Activated naive CD4-positive, alpha-beta T cell treated with anti-CD3 and anti-CD28 coated beads, Interleukin-2, amount 10 ng/mL, durations not matched to agents 7 days and 5 days (primary cell): ENCODE measurements around the gene SELENOI.
"Not testable (repeated sequence)": the region's sequence is repeated elsewhere in the genome, so short reads cannot be mapped to it uniquely, and the experiment has no call there.

Source experiments
- CTCF ChIA-PET: fragments of 350-600 bp; sonication (Branson Sonifier 250); formaldehyde crosslinking; loops from one replicate; lab custom pipeline; 2021; ENCODE audit warnings: antibody characterized with exemption; lab: Charles Lee
- DNase-seq: peaks from one replicate; pipeline ENCODE4 v3.0.0-alpha.2; 2020
- H3K27ac Mint-ChIP-seq: one replicate; pipeline ENCODE4 v1.8.0; 2021; ENCODE audit warnings: mild to moderate bottlenecking, moderate library complexity, mixed read lengths
- H3K27me3 Mint-ChIP-seq: one replicate; pipeline ENCODE4 v1.8.0; 2021; ENCODE audit warnings: mild to moderate bottlenecking, mixed read lengths
- H3K36me3 Mint-ChIP-seq: one replicate; pipeline ENCODE4 v1.8.0; 2021; ENCODE audit warnings: mixed read lengths
- H3K4me1 Mint-ChIP-seq: one replicate; pipeline ENCODE4 v1.8.0; 2021; ENCODE audit warnings: mixed read lengths
- H3K4me3 Mint-ChIP-seq: one replicate; pipeline ENCODE4 v1.8.0; 2021; ENCODE audit warnings: mild to moderate bottlenecking, moderate library complexity, mixed read lengths
- H3K9me3 Mint-ChIP-seq: one replicate; pipeline ENCODE4 v1.8.0; 2021; ENCODE audit warnings: mixed read lengths

The SELENOI gene, protein sequence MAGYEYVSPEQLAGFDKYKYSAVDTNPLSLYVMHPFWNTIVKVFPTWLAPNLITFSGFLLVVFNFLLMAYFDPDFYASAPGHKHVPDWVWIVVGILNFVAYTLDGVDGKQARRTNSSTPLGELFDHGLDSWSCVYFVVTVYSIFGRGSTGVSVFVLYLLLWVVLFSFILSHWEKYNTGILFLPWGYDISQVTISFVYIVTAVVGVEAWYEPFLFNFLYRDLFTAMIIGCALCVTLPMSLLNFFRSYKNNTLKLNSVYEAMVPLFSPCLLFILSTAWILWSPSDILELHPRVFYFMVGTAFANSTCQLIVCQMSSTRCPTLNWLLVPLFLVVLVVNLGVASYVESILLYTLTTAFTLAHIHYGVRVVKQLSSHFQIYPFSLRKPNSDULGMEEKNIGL

GRCh38 chr2:26345545-26346453, at the start of gene SELENOI:
Gene SELENOI (plus strand): TSS chr2:26346143. CDS start chr2:26346233, 90 bp downstream.
- H3K36me3 Mint-ChIP-seq, result peaks cover 12% of the 10 kb centered on the region
- H3K27ac Mint-ChIP-seq, result peak within 1 kb of the TSS; percentile 99
- no peaks in the 10 kb centered on the region for H3K9me3 Mint-ChIP-seq
- DNase-seq, result peak; percentile 99
- H3K27me3 Mint-ChIP-seq, result no peaks in the 10 kb centered on the region
- peaks cover 33% of the 10 kb centered on the region for H3K4me1 Mint-ChIP-seq
- CTCF ChIA-PET, result interaction anchor here (0.5 kb wide), 1 partner anchor 123 kb away, joined by 3 read pairs; no protein-coding TSS in a partner anchor
- peak within 1 kb of the TSS; percentile 97 for H3K4me3 Mint-ChIP-seq

GRCh38 chr2:26297061-26297460, 48.9 kb upstream of the SELENOI start:
- H3K27me3 Mint-ChIP-seq, result peaks cover 19% of the 10 kb centered on the region
- H3K36me3 Mint-ChIP-seq, result no peaks in the 10 kb centered on the region
- no peak for DNase-seq
- no peaks in the 10 kb centered on the region for H3K9me3 Mint-ChIP-seq
- no peaks in the 10 kb centered on the region for H3K4me1 Mint-ChIP-seq
- H3K4me3 Mint-ChIP-seq, result no peak overlapping the region
- H3K27ac Mint-ChIP-seq, result no peak overlapping the region
- CTCF ChIA-PET, result no interaction called here

DNA sequence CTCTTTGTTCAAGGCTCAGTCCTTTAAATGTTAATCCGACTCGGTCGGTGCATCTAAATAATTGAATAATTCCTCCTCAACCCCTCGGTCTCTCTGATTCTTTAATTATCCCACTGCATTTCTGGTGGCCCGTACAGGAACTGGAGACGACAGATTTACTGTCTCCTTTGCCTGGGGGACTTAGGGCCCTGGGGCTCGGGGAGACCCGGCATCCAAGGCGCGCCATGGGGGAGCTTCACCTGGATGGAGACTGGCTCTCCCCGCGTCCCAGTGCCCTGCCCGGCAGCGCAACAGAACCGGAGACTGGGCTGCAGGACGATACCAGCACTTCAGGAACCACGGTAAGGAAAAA, 47.7 kb upstream of the SELENOI start:
- H3K27me3 Mint-ChIP-seq, result peaks cover 19% of the 10 kb centered on the region
- DNase-seq, result no peak
- no peak overlapping the region for H3K4me3 Mint-ChIP-seq
- CTCF ChIA-PET, result no interaction called here
- H3K9me3 Mint-ChIP-seq, result no peaks in the 10 kb centered on the region
- H3K4me1 Mint-ChIP-seq, result no peaks in the 10 kb centered on the region
- H3K27ac Mint-ChIP-seq, result no peak overlapping the region
- H3K36me3 Mint-ChIP-seq, result no peaks in the 10 kb centered on the region

GRCh38 chr2:26298638-26299393, 47.1 kb upstream of the SELENOI start:
- H3K27me3 Mint-ChIP-seq, result peaks cover 19% of the 10 kb centered on the region
- H3K4me1 Mint-ChIP-seq, result no peaks in the 10 kb centered on the region
- H3K9me3 Mint-ChIP-seq, result no peaks in the 10 kb centered on the region
- no peaks in the 10 kb centered on the region for H3K36me3 Mint-ChIP-seq
- CTCF ChIA-PET, result no interaction called here
- no peak overlapping the region for H3K27ac Mint-ChIP-seq
- DNase-seq, result peak; percentile 55
- H3K4me3 Mint-ChIP-seq, result no peak overlapping the region

- CTCF ChIA-PET, result no interaction called here
Measured at GRCh38 chr2:26299471-26300101, 46.4 kb upstream of the SELENOI start.

GRCh38 chr2:26300234-26300925, 45.6 kb upstream of the SELENOI start:
- no peaks in the 10 kb centered on the region for H3K9me3 Mint-ChIP-seq
- no peaks in the 10 kb centered on the region for H3K36me3 Mint-ChIP-seq
- peaks cover 14% of the 10 kb centered on the region for H3K27me3 Mint-ChIP-seq
- no peak overlapping the region for H3K4me3 Mint-ChIP-seq
- DNase-seq, result no peak
- no peak overlapping the region for H3K27ac Mint-ChIP-seq
- CTCF ChIA-PET, result no interaction called here
- H3K4me1 Mint-ChIP-seq, result no peaks in the 10 kb centered on the region

More at GRCh38 chr2:26299471-26300101, 46.4 kb upstream of the SELENOI start:
- Mint-ChIP-seq H3K27ac (no peak overlapping the region), H3K36me3 (no peaks in the 10 kb centered on the region), H3K4me3 (no peak overlapping the region), H3K27me3 (peaks cover 19% of the 10 kb centered on the region), H3K4me1 (no peaks in the 10 kb centered on the region), H3K9me3 (no peaks in the 10 kb centered on the region)
- peak; percentile 46 for DNase-seq

GRCh38 chr2:26302846-26303245, 43.1 kb upstream of the SELENOI start:
- Mint-ChIP-seq H3K27ac (no peak overlapping the region), H3K4me3 (no peak overlapping the region), H3K36me3 (no peaks in the 10 kb centered on the region), H3K9me3 (no peaks in the 10 kb centered on the region), H3K4me1 (no peaks in the 10 kb centered on the region), H3K27me3 (no peaks in the 10 kb centered on the region)
- DNase-seq, result no peak
- CTCF ChIA-PET, result no interaction called here

DNA sequence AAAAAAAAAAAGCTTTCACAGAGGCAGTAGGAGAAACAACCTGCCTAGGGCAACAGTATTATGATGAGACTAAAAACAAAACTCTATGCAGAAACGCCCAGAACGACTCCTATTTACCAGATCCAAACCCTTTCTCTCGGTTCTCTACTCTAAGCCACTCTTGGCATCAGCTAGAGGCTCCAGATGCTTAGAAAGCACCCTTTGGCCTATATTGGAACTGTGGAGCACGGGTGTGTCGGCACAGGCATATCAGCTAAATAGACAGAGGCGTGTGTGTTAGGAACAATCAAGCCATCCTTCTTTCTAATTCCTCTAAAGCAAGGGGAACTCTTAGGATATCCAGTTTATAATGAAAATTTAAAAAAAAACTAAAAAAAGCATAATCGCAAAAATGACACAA, 40.8 kb upstream of the SELENOI start:
- not testable (repeated sequence) for H3K4me1 Mint-ChIP-seq, H3K4me3 Mint-ChIP-seq, H3K9me3 Mint-ChIP-seq, DNase-seq, H3K27ac Mint-ChIP-seq, H3K36me3 Mint-ChIP-seq, H3K27me3 Mint-ChIP-seq
- CTCF ChIA-PET, result interaction anchor here (1.1 to 1.3 kb wide), 2 partner anchors 14 to 26 kb away, joined by 3 to 4 read pairs; no protein-coding TSS in a partner anchor

DNA sequence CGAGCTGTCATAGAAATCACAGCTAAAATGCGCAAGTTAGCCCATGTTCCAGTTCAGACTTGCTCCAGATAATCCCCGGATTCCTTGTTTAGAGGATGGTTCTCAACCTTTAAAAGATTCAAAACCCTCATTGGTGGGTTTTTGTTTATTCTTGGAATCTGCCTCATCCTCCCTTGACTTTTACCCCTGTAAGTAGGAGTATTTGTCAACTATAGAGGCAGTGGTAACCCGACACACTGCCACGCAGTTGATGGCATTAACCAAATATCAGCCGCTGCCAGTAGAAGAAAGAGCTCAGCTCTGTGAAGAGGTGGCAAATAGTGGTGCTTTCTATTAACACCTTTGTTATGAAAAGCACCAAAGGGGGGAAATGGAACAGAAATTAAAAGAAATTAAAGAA, 40.4 kb upstream of the SELENOI start:
- no peak for DNase-seq
- Mint-ChIP-seq H3K9me3 (no peaks in the 10 kb centered on the region), H3K27ac (no peak overlapping the region), H3K4me3 (no peak overlapping the region), H3K27me3 (no peaks in the 10 kb centered on the region), H3K4me1 (no peaks in the 10 kb centered on the region), H3K36me3 (no peaks in the 10 kb centered on the region)
- CTCF ChIA-PET, result interaction anchor here (1.1 kb wide), 1 partner anchor 13 kb away, joined by 3 read pairs; no protein-coding TSS in a partner anchor

- Mint-ChIP-seq H3K9me3 (no peaks in the 10 kb centered on the region), H3K27me3 (no peaks in the 10 kb centered on the region), H3K4me3 (no peak overlapping the region), H3K36me3 (no peaks in the 10 kb centered on the region), H3K27ac (no peak overlapping the region), H3K4me1 (no peaks in the 10 kb centered on the region)
- CTCF ChIA-PET, result interaction anchor here (1.4 kb wide), 1 partner anchor 9 kb away, joined by 3 read pairs; no protein-coding TSS in a partner anchor
- DNase-seq, result no peak
Measured at GRCh38 chr2:26309921-26310320, 36.0 kb upstream of the SELENOI start.

DNA sequence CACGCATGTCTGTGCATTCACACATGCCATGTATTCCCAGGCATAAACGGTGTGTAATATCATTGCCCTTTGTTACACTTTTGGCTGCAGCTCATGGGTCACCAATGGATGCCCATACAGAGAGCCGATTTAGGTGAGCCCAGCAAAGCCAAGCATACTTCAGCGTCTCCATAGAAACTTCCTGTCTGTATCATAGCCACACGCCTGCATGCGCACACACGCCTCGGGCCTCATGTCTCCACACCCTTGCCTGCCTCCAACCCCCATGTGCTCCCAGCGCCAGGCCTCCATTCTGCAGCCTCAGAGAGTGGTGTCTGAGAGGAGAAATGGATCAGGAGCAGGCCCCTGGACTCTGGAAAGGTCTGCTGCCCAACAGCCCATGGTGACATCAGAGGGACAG, 33.5 kb upstream of the SELENOI start:
- no peaks in the 10 kb centered on the region for H3K36me3 Mint-ChIP-seq
- no peak overlapping the region for H3K4me3 Mint-ChIP-seq
- CTCF ChIA-PET, result no interaction called here
- no peak overlapping the region for H3K27ac Mint-ChIP-seq
- no peaks in the 10 kb centered on the region for H3K9me3 Mint-ChIP-seq
- DNase-seq, result no peak
- H3K4me1 Mint-ChIP-seq, result no peaks in the 10 kb centered on the region
- H3K27me3 Mint-ChIP-seq, result peaks cover 6% of the 10 kb centered on the region

GRCh38 chr2:26313446-26313845, 32.5 kb upstream of the SELENOI start:
- CTCF ChIA-PET, result no interaction called here
- no peaks in the 10 kb centered on the region for H3K36me3 Mint-ChIP-seq
- H3K27ac Mint-ChIP-seq, result no peak overlapping the region
- no peak for DNase-seq
- H3K4me3 Mint-ChIP-seq, result no peak overlapping the region
- peaks cover 6% of the 10 kb centered on the region for H3K27me3 Mint-ChIP-seq
- no peaks in the 10 kb centered on the region for H3K4me1 Mint-ChIP-seq
- H3K9me3 Mint-ChIP-seq, result no peaks in the 10 kb centered on the region

- no peaks in the 10 kb centered on the region for H3K4me1 Mint-ChIP-seq
- no peak overlapping the region for H3K4me3 Mint-ChIP-seq
- no peak for DNase-seq
- H3K36me3 Mint-ChIP-seq, result no peaks in the 10 kb centered on the region
- H3K27me3 Mint-ChIP-seq, result peaks cover 11% of the 10 kb centered on the region
- H3K27ac Mint-ChIP-seq, result no peak overlapping the region
- H3K9me3 Mint-ChIP-seq, result no peaks in the 10 kb centered on the region
- CTCF ChIA-PET, result no interaction called here
Measured at GRCh38 chr2:26314243-26314642, 31.7 kb upstream of the SELENOI start.
